C4-2B (cell line): ENCODE data around the gene HSF5.

Experiments
- CTCF ChIP-seq: fragments of 450-650 bp; conservative IDR thresholded peaks from 2 replicates; pipeline ENCODE4 v1.5.1; 2017; ENCODE audit warnings: mild to moderate bottlenecking
- ZFX ChIP-seq: fragments of 450-650 bp; IDR thresholded peaks from 2 replicates; pipeline ENCODE4 v1.6.1; 2017

DNA sequence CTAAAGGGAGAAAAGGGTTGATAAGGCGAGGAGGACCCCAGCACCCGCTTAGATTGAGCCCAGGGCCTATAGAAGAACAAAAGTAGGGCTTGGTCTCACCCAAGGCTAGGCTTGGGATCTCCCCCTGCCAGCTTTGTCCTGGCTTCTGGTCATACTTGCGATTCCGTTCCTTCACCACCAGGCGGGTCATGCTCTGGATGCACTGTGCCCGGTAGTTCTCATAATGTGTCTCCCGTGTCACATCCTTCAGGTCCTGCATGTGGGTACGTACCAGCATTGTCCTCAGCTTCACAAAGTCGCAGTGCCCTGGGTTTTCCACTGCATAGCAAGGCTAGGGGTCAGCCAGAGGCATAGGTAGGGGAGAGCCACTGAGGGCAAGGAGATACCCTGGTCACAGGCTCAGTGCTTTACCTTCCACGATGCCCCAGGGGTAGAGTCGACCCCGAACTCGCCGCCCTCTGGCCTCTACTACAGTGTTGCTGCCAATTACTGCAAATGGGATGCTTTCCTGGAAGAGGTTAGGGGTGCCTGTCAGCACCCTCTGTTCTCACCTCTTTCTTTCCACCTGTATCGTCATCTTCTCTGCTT is 32.7 kb upstream of the HSF5 start:
- TF ChIP-seq CTCF, result no peak; the same call in 1 of the 2 replicates
- TF ChIP-seq ZFX, result no peak
